Measurements from ENCODE around the gene ZNF814. TPM values are rescaled to one million over a fixed set of nuclear protein-coding genes. Genes with fewer than 3 reads are reported as not detected.
"Not testable (repeated sequence)": the region's sequence is repeated elsewhere in the genome, so short reads cannot be mapped to it uniquely, and the experiment has no call there.

Gene ZNF814
- total RNA-seq: 10 to 100 TPM; 10.7 to 13.3 TPM
- long read RNA-seq, donor 1, partial matches to known transcripts: 0 of 18 reads
- long read RNA-seq, donor 1, other reads (novel, unspliced or antisense): 17 of 18 reads
- long read RNA-seq, donor 2, partial matches to known transcripts: 0 of 23 reads
- long read RNA-seq, donor 2, other reads (novel, unspliced or antisense): 21 of 23 reads

- peak; percentile 92 for DNase-seq (ENCODE audit: low spot score)
These were observed at the start of gene ZNF814 for GRCh38 chr19:57888560-57889231. ZNF814 (minus strand) TSS chr19:57889037; CDS start chr19:57888802, 235 bp downstream.

GRCh38 chr19:57935731-57936130 lies 46.9 kb upstream of the ZNF814 start:
- intact Hi-C loops (cut with DNase I): no loop called here
- no peak for DNase-seq (ENCODE audit: low spot score)

More at GRCh38 chr19:57888560-57889231, at the start of gene ZNF814:
- intact Hi-C loops (cut with DNase I): loop anchor here in 1 of 2 donors (5.0 kb wide), 1 partner anchor 1471 kb away; no protein-coding TSS in a partner anchor

GRCh38 chr19:57934820-57935665 lies 46.2 kb upstream of the ZNF814 start, which contains the start of gene ZNF418:
ZNF418 (minus strand) TSS chr19:57935402; CDS start chr19:57933822, 1,580 bp downstream.
- DNase-seq (ENCODE audit: low spot score): peak; percentile 83
- intact Hi-C loops (cut with DNase I): no loop called here

- intact Hi-C loops (cut with DNase I): no loop called here
- no peak for DNase-seq (ENCODE audit: low spot score)
These were observed 38.8 kb upstream of the ZNF814 start for GRCh38 chr19:57927587-57927986.

- intact Hi-C loops (cut with DNase I): not testable (repeated sequence)
- peak; percentile 93 for DNase-seq (ENCODE audit: low spot score)
These were observed 27.5 kb upstream of the ZNF814 start, which contains the start of gene ZNF417 for GRCh38 chr19:57916168-57916995. ZNF417 (minus strand) TSS chr19:57916592; CDS start chr19:57916411, 181 bp downstream.

GRCh38 chr19:57914531-57914930 lies 25.7 kb upstream of the ZNF814 start:
- intact Hi-C loops (cut with DNase I): no loop called here

GRCh38 chr19:57907394-57907793 lies 18.6 kb upstream of the ZNF814 start:
- DNase-seq (ENCODE audit: low spot score): no peak
- intact Hi-C loops (cut with DNase I): no loop called here

More at GRCh38 chr19:57914531-57914930, 25.7 kb upstream of the ZNF814 start:
- DNase-seq (ENCODE audit: low spot score): no peak

- intact Hi-C loops (cut with DNase I): no loop called here
- no peak for DNase-seq (ENCODE audit: low spot score)
These were observed 16.4 kb upstream of the ZNF814 start for GRCh38 chr19:57905258-57905657.

GRCh38 chr19:57903618-57904184 lies 14.9 kb upstream of the ZNF814 start:
- intact Hi-C loops (cut with DNase I): no loop called here
- DNase-seq (ENCODE audit: low spot score): no peak

- intact Hi-C loops (cut with DNase I): no loop called here
These were observed 11.5 kb upstream of the ZNF814 start for GRCh38 chr19:57900311-57900710.

GRCh38 chr19:57890706-57891105 lies 1.9 kb upstream of the ZNF814 start:
- DNase-seq (ENCODE audit: low spot score); intact Hi-C loops (cut with DNase I): not testable (repeated sequence)

More at GRCh38 chr19:57900311-57900710, 11.5 kb upstream of the ZNF814 start:
- no peak for DNase-seq (ENCODE audit: low spot score)

- intact Hi-C loops (cut with DNase I): loop anchor here in 1 of 2 donors (5.0 kb wide), 1 partner anchor 1471 kb away; no protein-coding TSS in a partner anchor
- no peak for DNase-seq (ENCODE audit: low spot score)
These were observed 704 bp downstream of the ZNF814 start for GRCh38 chr19:57888107-57888559.

- intact Hi-C loops (cut with DNase I): loop anchor here in 1 of 2 donors (5.0 kb wide), 1 partner anchor 1470 kb away; no protein-coding TSS in a partner anchor
These were observed 1.5 kb downstream of the ZNF814 start for GRCh38 chr19:57887195-57887941.

GRCh38 chr19:57886046-57886445 lies 2.8 kb downstream of the ZNF814 start:
- intact Hi-C loops (cut with DNase I): loop anchor here in 1 of 2 donors (5.0 kb wide), 1 partner anchor 1469 kb away; no protein-coding TSS in a partner anchor
- DNase-seq (ENCODE audit: low spot score): no peak

More at GRCh38 chr19:57887195-57887941, 1.5 kb downstream of the ZNF814 start:
- DNase-seq (ENCODE audit: low spot score): no peak

- intact Hi-C loops (cut with DNase I); DNase-seq (ENCODE audit: low spot score): not testable (repeated sequence)
These were observed 14.7 kb downstream of the ZNF814 start for GRCh38 chr19:57873883-57874799.

GRCh38 chr19:57872450-57872849 lies 16.4 kb downstream of the ZNF814 start:
- intact Hi-C loops (cut with DNase I): no loop called here
- no peak for DNase-seq (ENCODE audit: low spot score)
